Left kidney (tissue), 2 donors: ENCODE data around the gene KCNQ5. TPM values are rescaled to one million over a fixed set of nuclear protein-coding genes. Genes with fewer than 3 reads are reported as not detected.

Experiments used
- DNase-seq: peaks from one replicate; pipeline ENCODE4 v3.0.0-alpha.2; 2013
- polyA plus RNA-seq: library from polyadenylated mRNA; unstranded; fragments of 120-200 nt; gene quantifications from one replicate; pipeline ENCODE4 v1.2.1, GENCODE V29; 2013; ENCODE audit not compliant: insufficient read length

Gene KCNQ5
- polyA plus RNA-seq, 1 donor, result 0.23 TPM

DNA sequence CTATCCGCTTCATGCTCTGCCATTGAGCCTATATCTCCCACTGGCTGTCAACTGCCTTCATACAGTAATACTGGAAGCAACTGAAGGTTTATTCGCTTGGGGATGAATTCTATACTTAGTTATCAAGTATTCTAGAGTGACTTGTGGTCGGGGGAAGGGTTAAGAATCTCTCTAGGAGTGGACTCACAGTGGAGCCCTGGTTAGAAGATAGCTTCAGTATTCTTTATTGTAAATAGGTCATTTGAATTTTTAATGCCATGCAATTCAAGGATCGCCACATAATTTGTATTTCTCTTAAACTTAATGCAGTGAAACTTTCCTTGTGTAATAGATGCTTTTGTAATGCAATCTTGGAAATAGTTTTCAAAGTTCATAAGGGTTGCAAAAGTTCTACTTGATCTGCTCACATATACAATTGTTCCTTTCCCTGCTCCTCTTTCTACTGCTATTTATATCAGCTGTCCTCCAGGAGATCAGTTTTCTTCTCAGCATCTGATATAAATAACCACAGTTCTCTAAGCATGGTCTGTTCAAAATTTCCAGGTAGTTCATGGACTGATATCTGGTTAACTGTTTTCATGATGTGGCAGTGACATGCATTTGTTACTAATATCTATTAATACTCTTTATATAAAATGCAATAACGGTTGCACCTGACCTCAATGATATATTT, 120.3 kb downstream of the KCNQ5 start:
- no peak for DNase-seq

DNA sequence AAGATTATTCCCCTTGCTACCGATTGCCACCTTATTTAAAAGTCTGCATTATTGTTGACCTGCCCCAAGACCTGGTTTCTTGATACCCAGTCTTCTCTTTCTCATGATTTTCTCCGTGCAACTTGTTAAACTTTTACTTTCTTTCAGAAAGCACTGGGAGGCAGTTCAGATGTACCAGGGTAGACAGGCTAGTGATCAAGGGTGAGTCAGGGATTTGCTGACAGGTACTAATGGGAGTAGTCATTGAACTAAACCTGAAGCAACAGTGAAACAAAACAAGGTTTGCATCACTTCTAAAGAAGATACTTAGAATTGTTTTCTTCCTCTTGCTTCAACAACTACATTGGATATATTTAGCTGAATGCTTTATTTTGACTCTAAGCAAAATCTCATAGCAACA, 124.4 kb downstream of the KCNQ5 start:
- no peak for DNase-seq

DNA sequence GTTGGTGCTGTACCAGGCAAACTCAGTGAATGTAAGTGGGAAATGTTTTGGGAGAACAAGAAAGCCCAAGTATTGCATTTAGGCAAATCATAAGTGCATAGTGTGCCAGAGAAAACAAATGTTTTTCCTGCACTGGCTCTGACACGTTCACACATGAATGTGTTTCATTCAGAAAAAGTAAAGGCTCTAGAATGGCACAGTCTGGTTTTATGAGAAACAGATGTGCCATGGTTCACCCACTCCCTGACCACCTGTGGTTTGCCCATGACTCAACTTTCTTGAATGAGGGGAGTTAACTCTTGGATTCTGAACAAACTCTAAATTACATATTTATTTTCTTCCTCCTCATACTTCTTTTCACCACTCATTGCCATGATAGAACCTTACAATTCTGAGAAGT, 126.9 kb downstream of the KCNQ5 start:
- no peak for DNase-seq

DNA sequence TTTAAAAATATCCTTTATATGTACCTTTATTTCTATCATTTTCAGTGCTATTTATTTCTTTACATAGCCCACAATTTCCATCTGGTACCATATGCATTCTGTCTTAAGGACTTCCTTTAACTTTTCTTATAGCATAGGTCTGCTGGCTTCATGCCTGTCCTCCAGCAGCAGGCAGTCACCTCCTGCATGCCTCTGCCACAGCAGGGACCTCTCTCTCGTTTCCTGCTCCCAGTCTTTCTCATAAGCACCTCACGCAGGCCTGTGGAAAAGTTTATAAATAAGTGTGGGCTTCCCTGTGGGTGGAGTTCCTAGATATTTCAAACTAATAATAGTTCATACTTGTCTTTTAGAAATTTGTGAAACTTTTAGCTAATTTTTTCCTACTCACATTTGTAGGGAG, 133.9 kb downstream of the KCNQ5 start:
- DNase-seq, result no peak

DNA sequence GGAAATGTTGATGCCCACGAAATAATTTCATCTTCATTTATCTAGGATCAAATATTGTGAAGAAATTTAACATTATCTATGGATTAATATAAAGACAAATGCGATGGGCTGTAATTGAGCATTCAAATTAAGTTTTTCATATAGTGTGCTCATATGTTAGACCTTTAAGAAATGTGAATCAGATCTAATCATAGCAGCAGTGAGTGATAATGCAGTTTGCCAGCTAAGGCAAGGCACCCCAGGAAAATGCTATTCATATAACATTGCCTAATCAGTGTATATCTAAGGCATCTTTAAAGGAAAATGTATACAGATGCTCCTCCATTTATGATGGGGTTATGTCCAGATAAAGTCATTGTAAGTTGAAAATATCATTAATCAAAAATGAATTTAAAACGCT, 135.2 kb downstream of the KCNQ5 start:
- DNase-seq, result no peak

DNA sequence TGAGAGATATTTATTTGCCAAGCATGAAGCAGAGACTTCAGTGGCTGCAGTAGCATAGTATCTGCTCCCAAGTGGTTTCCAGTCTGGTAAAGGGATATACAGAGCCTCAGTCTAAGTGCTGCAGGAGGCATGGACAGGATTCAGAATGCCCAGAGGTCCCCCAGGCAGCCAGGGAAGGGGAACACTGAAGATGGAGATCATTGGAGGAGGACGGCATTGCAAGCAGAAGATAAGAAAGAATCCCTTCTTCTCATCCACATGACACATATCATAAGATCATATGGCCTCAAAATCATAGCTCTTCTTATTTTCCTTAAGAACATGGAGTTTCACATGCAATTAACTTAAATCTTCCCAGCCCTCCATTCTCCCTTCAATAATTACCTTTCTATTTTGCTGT, 136.1 kb downstream of the KCNQ5 start:
- no peak for DNase-seq

DNA sequence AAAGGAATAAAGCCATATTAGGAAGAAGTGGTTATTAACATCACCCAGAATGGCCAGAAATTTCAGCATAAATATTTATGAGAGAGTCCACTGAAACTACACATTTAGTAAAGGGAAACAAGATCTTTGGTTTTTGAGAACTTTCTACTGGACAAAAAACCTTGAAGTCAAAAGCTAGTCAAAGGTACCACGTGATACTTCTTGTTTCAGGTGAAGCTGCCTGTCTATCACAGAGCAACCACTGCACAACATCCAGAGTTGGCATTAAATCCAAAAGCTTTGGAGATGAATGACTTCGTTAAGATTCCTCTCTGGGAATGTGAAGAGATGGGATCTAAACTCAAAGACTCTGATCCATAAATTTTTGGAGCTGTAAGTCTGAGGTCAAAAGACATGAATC, 137.0 kb downstream of the KCNQ5 start:
- DNase-seq, result no peak

DNA sequence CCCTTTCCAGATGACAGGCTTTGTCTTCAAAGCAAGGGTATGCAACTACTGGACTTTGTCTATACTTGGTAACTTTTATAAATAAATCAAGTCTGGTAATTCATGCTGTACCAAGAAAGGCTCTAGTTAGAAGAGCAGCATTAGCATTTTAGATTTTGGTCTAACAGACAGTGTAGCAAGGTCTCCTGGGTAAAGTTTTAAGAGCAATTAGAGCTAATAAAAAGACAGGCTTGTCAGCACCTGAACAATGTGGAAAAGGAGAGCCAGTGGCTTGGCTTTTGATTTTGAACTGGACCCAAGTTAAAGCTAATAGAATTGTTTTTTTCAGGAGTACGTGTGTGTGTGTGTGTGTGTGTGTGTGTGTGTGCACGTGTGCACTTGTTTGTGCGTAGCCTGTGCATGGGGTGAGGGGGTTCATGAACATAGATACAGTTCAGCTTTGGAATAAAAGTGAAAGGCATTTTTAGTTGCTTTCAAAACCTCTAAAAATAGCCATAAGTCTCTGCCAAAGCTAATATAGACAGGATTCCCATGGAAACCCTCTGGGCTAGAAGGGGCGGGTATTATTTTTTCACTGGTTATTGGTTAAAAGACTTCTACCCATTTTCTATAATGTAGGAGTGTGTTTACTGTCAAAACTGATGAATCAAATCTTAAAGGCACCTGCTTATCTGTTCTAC, 138.4 kb downstream of the KCNQ5 start:
- no peak for DNase-seq

DNA sequence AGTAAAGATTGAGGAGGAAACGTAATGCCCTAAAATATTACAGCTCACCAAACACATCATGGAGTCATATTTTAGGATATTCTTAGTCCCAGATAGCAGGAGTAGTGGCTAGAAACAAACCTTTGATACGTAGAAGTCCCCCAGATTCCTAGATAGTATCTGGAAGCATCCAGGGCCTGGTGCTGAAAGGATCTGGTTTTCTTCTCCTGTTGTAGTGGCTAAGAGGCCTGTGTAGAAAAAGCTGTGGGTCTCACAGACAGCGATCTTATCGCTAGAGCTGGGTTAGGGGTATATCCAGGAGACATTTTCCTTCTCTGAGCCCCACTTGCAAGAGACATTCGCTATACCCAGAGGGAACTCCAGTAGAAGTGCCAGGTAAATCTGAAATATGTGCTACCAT, 139.9 kb downstream of the KCNQ5 start:
- DNase-seq, result no peak

DNA sequence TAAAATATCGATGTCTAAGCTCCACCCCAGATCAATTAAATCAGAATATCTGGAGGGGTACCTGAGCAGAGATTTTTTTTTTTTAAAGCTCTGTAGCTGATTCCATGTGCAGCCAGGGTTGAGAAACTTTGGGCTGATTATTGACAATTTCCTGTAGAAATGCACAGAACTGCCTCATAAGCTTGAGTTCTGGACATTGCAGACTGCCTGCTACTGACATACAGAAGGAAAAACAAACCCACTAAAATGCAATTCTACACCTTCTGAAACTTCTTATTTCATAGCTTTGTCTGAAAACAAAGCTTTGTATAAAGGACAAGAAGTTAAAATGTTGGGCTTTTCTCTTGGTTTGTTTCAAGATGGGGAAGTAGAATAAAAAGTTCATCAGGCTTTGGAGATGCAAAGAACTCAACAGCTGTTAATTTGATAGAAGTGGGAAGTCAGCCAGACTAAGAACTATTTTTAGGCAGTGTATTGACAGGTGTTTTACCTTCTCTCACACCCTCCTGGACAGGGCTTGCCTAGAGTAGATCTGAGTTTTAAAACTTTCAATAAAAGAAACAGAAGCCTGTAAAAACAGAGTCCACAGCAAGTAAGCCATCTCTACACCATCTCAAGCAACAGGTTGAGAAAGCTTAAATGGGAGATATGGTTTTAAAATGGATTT, 147.7 kb downstream of the KCNQ5 start:
- no peak for DNase-seq

DNA sequence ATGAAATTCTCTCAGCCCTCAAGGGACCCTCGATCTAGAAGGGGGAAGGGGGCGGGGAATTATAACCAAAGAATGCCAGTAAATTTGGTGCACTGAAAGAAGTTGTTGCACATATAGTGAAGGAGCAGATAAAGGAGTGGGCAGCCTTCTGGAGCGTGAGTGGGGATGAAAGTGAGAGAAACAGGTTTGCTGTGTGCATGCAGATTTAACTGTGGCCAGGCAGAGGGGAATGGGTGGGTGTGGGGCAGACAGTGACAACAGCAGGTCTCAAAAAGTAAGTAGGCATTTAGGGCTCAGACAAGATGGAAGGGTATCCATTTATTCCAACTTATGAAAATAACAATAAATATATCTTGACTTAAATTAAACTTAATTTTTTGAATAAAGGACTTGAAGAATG, 149.1 kb downstream of the KCNQ5 start:
- DNase-seq, result no peak

DNA sequence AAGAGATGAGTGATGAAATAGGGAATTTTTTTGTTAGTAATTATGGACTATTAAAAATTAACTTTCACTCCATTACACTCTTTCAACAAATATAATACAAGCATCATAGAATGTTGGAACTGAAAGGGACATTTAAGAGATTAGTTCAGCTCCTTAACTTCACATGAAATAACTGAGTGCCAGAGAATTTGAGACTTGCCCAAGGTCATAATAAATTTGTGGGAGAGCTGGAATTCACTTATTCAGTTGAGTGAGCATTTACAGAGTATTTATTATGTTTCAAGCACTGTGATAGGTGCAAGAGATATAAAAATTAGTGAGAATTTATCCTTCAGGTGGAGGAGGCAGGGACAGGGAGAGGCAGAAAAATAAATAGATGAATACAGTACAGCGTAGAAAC, 154.6 kb downstream of the KCNQ5 start:
- DNase-seq, result no peak

DNA sequence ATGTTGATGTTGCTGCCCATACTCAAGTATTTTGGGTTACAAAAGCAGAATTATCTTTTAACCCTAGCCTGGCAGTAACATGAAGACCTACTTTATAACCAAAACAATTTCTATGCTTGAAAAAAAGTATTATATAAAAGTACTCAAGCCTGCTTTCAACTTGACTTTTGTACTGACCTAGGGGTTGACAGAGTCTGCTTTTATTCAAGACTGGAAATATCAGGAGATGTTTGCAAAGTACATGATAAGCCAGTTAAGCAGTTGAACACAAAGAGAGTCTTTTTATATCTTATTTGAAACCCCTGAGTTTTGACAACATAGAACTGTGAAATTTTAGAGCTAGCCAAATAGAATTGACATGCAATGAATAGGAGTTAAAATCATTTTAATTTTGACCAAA, 159.8 kb downstream of the KCNQ5 start:
- no peak for DNase-seq

DNA sequence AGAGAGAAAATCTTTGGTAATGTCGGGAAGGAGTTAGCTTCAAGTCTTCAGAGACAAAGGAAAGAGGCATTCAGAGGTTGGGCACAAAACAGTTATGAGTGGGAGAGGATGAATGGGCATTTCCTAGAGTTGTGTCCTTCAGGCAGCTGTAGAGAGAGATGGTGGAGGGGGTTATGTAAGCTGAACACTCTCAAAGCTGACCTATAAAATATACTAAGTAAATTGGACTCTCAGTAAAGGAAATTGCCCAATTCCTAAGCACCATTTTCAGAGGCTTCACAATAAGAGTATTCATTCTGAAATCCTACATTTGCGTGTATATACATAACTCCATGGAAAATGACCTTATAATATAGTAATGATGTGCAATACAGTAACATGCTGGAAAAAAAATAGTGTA, 161.2 kb downstream of the KCNQ5 start:
- DNase-seq, result no peak

DNA sequence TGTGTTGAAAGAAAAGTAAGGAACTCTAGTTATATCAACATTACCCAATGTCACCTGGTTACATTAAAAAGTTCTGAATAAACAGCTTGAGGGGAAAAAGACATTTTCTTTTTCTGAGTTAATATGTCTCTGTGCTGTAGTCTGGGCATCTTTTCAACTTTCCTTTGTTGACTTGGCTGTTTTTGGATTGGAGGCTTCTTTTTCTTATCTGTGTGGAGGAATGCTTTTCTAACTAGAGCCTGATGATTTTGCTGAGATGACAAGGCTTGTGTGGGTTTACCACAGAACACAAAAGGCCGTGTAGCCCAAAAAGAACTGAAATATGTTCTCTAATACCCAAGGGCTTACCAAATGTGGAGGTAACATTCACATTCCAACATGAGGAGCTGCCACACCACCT, 161.8 kb downstream of the KCNQ5 start:
- DNase-seq, result no peak

DNA sequence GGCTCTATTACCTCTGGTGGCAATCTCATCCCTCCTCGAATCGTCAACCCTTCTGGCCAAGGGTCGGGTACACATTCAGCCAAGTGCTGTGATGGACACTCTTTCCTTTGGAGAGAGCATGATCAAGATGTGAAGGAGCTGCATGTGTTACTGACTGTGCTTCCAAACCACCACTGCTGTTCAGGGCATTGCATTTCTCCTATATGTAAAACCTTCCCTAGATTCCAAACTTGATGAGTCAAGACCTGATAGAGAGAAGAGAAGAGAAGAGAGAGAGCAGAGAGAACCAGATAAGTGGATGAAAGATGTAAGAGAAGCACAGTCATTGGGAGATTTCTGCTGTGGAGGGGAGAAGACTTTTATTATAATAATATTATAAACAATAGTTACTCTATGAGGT, 162.2 kb downstream of the KCNQ5 start:
- DNase-seq, result no peak

DNA sequence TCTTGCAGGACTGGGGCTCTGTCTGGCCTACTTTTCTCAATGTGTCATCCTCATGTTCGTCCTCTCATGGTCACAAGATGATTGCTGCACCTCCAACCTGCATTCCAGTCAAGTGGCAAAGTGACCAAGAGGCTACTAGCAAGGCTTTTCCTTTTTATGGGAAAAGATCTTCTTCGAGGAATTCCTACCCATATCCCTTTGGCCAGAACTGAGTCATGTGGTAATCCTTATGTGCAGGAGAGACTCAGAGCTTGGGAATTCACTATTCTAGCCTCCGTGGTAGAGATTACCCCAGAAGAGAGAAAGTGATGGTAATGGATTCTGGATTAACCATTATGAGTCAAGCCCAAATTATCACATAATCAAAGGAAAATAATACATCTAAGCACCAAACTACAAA, 162.7 kb downstream of the KCNQ5 start:
- DNase-seq, result no peak

DNA sequence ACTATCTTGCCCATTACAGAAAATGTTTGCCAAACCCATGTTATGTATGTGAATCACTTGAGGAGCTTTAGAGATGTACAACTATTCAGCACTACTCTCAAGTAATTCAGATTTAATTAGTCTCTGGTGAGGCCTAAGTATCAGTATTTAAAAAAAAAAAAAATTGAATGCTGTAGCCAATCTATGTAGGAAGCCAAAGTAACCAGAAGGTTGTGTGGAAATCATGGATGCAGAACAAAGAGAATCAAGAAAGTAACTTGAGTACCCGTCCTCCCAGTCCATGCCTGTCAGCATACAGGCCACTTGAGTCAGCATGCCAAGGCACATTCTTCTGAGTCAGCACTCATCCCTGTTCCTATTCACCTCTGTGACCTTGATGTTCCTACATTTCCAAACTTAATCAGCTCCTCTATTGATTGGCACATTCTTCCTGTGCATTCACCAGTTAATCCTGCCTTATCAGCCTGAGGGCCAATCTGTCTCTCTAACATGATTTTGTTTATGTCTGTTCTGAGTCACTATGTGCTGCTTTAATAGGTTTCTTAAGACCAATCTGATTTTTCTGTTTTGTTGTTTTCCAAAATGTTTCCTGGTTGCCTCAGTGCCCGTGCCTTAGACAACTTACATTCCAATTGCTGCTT, 165.6 kb downstream of the KCNQ5 start:
- DNase-seq, result peak; percentile 5

DNA sequence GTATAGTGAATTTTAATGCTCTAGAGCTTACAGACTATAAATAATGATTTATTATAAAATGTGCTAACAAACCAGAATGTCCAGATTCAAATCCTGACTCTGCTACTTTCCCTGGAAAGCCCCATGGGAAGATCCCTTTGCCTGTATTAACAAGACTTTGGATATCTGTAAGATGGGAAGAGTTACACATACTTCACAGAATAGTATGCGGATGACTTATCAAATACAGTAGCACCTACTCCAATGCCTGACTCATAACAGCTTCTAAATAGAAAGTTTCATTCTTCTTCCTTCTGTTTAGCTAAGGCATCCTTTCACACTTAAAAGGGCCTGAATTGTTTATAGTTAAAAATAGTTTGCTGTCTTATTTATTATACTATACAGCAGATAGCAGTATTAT, 166.3 kb downstream of the KCNQ5 start:
- no peak for DNase-seq

DNA sequence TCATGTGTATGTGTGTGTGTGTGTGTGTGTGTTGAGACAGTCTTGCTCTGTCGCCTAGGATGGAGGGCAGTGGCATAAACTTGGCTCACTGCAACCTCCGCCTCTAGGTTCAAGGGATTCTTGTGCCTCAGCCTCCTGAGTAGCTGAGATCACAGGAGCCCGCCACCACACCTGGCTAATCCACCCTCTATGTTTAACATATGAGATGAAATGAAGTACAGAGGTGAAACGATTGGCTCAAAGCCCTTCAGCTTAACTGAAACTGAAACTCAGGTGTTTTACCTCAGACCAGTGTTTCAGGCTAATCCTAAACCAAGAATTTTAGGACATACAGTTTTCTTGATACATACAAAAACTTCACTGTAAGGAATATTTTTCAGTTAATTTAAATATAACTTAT, 167.3 kb downstream of the KCNQ5 start:
- DNase-seq, result no peak

DNA sequence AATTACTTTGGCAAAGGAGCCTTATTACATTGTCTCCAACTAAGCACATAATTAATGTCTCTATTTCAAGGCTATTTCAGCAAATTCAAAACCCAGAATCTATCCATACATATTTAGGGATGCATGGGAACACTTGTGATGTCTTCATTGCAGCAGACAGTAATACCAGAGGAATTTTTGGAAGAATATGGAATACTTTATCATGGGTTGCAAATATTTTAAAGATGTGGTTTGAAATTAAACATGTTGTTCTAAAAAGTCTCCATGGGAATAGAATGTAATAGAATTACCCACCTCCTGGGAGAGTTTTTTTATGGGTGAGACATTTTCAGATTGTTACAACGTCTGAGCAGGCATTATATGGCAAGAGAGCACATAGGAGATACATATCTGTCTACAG, 170.8 kb downstream of the KCNQ5 start:
- DNase-seq, result no peak

DNA sequence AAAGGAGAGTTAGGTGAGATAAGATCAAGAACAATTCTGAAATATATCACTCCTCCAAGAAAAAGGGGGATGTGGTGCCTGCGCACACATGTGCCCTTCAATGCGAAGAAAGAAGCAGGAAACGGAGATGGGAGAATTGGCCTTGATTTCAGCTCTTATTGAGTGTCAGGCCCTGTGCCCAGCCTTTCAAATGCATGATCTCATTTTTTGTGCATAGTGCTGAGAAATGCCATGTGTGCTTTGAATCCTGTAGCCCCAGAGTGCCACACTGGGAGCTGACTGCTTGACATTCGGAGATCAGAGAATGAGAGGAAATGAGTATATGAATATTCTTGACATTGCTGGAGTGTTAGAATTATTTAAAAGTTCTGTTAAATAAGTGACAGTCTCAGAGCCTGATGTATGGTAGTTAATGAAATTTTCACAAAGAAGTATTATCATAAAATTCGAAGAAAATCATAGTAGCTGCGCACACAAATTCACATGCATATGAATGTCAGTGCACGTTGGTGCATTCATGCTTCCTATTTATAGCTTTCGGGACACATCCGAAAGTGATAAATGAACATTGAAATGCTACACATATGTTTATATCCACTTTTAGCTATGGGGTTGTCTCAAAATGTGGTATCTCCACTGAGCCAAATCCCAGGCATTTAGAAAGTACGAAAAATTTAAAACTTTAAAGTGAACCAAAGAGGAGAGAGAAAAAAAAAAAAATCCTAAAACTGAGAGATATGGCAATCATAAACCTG, 172.0 kb downstream of the KCNQ5 start:
- no peak for DNase-seq

DNA sequence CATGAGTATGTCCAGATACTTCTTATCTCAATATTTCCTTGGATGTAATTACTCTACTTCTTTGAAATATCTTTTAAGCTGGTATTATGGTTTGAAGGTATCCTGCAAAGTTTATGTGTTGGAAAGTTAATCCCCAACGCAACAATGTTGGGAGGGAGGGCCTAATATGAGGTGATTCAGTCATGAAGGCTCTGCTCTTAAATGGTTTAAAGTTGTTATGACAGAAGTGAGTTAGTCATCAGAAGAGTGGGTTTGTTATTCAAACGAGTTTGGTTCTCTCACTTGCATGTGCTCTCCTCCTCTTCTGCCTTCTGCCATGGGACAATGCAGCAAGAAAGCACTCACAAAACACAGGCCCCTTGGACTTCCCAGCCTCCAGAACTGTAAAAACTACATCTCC, 176.3 kb downstream of the KCNQ5 start:
- DNase-seq, result no peak
